Measurements from ENCODE around the gene NRDC.
"Not testable (repeated sequence)": the region's sequence is repeated elsewhere in the genome, so short reads cannot be mapped to it uniquely, and the experiment has no call there.

The NRDC gene

DNA sequence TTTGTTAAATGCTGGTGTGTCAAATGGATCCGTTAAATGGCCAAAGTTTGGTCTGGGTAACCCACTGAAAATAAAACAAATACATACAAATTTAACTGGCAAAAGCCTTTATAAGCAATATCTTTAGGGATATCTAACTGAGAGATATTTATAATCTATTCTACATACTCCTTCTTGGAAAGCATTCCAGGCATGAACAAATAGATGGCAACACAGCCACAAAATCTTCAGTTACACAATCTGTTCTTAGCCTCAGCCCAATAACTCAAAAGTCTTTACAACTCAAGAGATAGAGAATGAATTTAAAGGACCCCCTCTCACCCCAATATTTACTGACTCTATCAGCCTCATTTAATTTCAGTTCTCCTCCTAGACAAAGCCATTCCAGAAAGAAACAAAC is 58.7 kb downstream of the NRDC start:
- H3K4me2 ChIP-seq (ENCODE audit: low read depth, low read length, poor library complexity, severe bottlenecking), result no peak overlapping the region
- H3K9ac ChIP-seq (ENCODE audit: low read length), result no peak overlapping the region
- H3K9me3 ChIP-seq (ENCODE audit: insufficient read depth, low read length), result no peaks in the 10 kb centered on the region
- peaks cover 4% of the 10 kb centered on the region; the same call in 1 of the 2 replicates for H3F3A ChIP-seq (ENCODE audit: insufficient read depth)
- H3K9me2 ChIP-seq (replicated peaks; ENCODE audit: insufficient read depth, low read length), result no peaks in the 10 kb centered on the region
- no peak overlapping the region for H3K27ac ChIP-seq (ENCODE audit: low read depth, low read length)
- H3K79me2 ChIP-seq (ENCODE audit: insufficient read depth, low read length), result no peaks in the 10 kb centered on the region
- no peaks in the 10 kb centered on the region for H4K20me1 ChIP-seq (ENCODE audit: low read depth, low read length)
- peaks cover 55% of the 10 kb centered on the region for H3K36me3 ChIP-seq (ENCODE audit: low read length)
- H3K27me3 ChIP-seq (ENCODE audit: low read length), result no peaks in the 10 kb centered on the region
- no peak overlapping the region for H3K4me3 ChIP-seq (ENCODE audit: insufficient read depth, low read length, poor library complexity, severe bottlenecking)
- no peak for TF ChIP-seq EZH2phosphoT487 (conservative IDR thresholded peaks at IDR 0.05; ENCODE audit: low read length)
- no peak for TF ChIP-seq CTCF (IDR thresholded peaks at IDR 0.05; ENCODE audit: insufficient read depth, low read length, poor library complexity, severe bottlenecking)
- no peak overlapping the region for H2AFZ ChIP-seq (ENCODE audit: low read depth, low read length, severe bottlenecking)

DNA sequence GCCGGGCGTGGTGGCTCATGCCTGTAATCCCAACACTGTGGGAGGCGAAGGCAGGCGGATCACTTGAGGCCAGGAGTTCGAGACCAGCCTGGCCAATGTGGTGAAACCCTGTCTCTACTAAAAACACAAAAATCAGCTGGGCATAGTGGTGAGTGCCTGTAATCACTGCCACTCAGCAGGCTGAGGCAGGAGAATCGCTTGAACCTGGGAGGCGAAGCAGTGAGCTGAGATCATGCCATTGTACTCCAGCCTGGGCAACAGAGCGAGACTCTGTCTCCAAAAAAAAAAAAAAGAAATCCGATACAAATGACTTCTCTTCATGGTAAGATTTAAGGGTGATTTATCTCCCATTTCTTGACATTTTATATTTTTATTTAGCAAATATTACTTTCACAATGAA is 59.5 kb downstream of the NRDC start:
- H2AFZ ChIP-seq (ENCODE audit: low read depth, low read length, severe bottlenecking); H3F3A ChIP-seq (ENCODE audit: insufficient read depth); H3K9me2 ChIP-seq (replicated peaks; ENCODE audit: insufficient read depth, low read length); H3K27me3 ChIP-seq (ENCODE audit: low read length); H4K20me1 ChIP-seq (ENCODE audit: low read depth, low read length); H3K79me2 ChIP-seq (ENCODE audit: insufficient read depth, low read length); H3K9ac ChIP-seq (ENCODE audit: low read length); H3K27ac ChIP-seq (ENCODE audit: low read depth, low read length); H3K9me3 ChIP-seq (ENCODE audit: insufficient read depth, low read length); H3K4me3 ChIP-seq (ENCODE audit: insufficient read depth, low read length, poor library complexity, severe bottlenecking); H3K4me2 ChIP-seq (ENCODE audit: low read depth, low read length, poor library complexity, severe bottlenecking): not testable (repeated sequence)
- H3K36me3 ChIP-seq (ENCODE audit: low read length), result peaks cover 50% of the 10 kb centered on the region

GRCh38 chr1:51818487-51818886 is 60.0 kb downstream of the NRDC start:
- Histone ChIP-seq H3K4me2 (ENCODE audit: low read depth, low read length, poor library complexity, severe bottlenecking) (no peak overlapping the region), H3K9ac (ENCODE audit: low read length) (no peak overlapping the region), H3F3A (ENCODE audit: insufficient read depth) (peaks cover 4% of the 10 kb centered on the region; the same call in 1 of the 2 replicates), H4K20me1 (ENCODE audit: low read depth, low read length) (no peaks in the 10 kb centered on the region), H3K4me3 (ENCODE audit: insufficient read depth, low read length, poor library complexity, severe bottlenecking) (no peak overlapping the region), H3K27ac (ENCODE audit: low read depth, low read length) (no peak overlapping the region), H3K9me2 (replicated peaks; ENCODE audit: insufficient read depth, low read length) (no peaks in the 10 kb centered on the region), H2AFZ (ENCODE audit: low read depth, low read length, severe bottlenecking) (no peak overlapping the region), H3K27me3 (ENCODE audit: low read length) (no peaks in the 10 kb centered on the region), H3K79me2 (ENCODE audit: insufficient read depth, low read length) (no peaks in the 10 kb centered on the region), H3K9me3 (ENCODE audit: insufficient read depth, low read length) (no peaks in the 10 kb centered on the region), H3K36me3 (ENCODE audit: low read length) (peaks cover 51% of the 10 kb centered on the region)
- TF ChIP-seq EZH2phosphoT487 (conservative IDR thresholded peaks at IDR 0.05; ENCODE audit: low read length) (no peak), CTCF (IDR thresholded peaks at IDR 0.05; ENCODE audit: insufficient read depth, low read length, poor library complexity, severe bottlenecking) (no peak)

DNA sequence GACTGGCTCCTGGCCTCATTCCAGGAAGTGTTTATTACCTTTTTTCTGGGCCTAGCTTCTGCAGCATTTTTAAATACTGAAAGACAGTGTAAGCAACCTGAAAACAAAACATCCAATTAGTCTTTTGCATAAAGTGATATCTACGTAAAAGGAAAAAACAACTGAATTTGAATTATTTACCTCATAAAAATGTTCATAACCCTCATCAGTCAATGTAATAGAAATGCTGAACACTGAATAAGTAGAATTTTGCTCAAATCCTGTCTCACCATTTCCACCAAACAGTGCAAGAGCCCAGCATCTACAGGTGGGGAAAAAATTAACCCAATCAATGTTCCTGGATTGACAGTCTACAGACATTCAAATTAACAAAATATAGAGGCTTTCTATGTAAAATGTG is 64.0 kb downstream of the NRDC start:
- H3K9me2 ChIP-seq (replicated peaks; ENCODE audit: insufficient read depth, low read length), result no peaks in the 10 kb centered on the region
- no peak overlapping the region for H3K4me2 ChIP-seq (ENCODE audit: low read depth, low read length, poor library complexity, severe bottlenecking)
- H3F3A ChIP-seq (ENCODE audit: insufficient read depth), result no peaks in the 10 kb centered on the region
- H3K9ac ChIP-seq (ENCODE audit: low read length), result no peak overlapping the region
- H3K27ac ChIP-seq (ENCODE audit: low read depth, low read length), result no peak overlapping the region
- no peak overlapping the region for H2AFZ ChIP-seq (ENCODE audit: low read depth, low read length, severe bottlenecking)
- peaks cover 40% of the 10 kb centered on the region for H3K36me3 ChIP-seq (ENCODE audit: low read length)
- no peaks in the 10 kb centered on the region for H3K79me2 ChIP-seq (ENCODE audit: insufficient read depth, low read length)
- H3K27me3 ChIP-seq (ENCODE audit: low read length), result no peaks in the 10 kb centered on the region
- TF ChIP-seq EZH2phosphoT487 (conservative IDR thresholded peaks at IDR 0.05; ENCODE audit: low read length), result no peak
- TF ChIP-seq CTCF (IDR thresholded peaks at IDR 0.05; ENCODE audit: insufficient read depth, low read length, poor library complexity, severe bottlenecking), result no peak
- no peaks in the 10 kb centered on the region for H4K20me1 ChIP-seq (ENCODE audit: low read depth, low read length)
- no peaks in the 10 kb centered on the region for H3K9me3 ChIP-seq (ENCODE audit: insufficient read depth, low read length)
- H3K4me3 ChIP-seq (ENCODE audit: insufficient read depth, low read length, poor library complexity, severe bottlenecking), result no peak overlapping the region

Data from SU-DHL-6 (cell line).